Coronary artery (tissue), 2 donors: Measurements from ENCODE around the gene ZMAT2.
A peak's percentile ranks its signal among the peaks of the same experiment; 100 is the strongest.
"Not testable (repeated sequence)": the region's sequence is repeated elsewhere in the genome, so short reads cannot be mapped to it uniquely, and the experiment has no call there.

Source experiments
- DNase-seq: peaks from one replicate; pipeline ENCODE4 v3.0.0-alpha.2; 2017; ENCODE audit warnings: low spot score
- H3K27ac ChIP-seq, 2 donors: fragments of 200-600 bp; sonication (generic); one replicate each; pipeline ENCODE4 v1.5.1; 2016 to 2019
- H3K4me3 ChIP-seq: fragments of 200-600 bp; sonication (generic); 2 replicates; pipeline ENCODE4 v1.5.1; 2016; ENCODE audit warnings: mild to moderate bottlenecking, moderate library complexity
- TF ChIP-seq, protein P1 (sequence below): fragments of 200-600 bp; sonication (generic); IDR thresholded peaks from one replicate; pipeline ENCODE4 v1.5.1; 2019; ENCODE audit warnings: antibody characterized with exemption

Gene ZMAT2

DNA sequence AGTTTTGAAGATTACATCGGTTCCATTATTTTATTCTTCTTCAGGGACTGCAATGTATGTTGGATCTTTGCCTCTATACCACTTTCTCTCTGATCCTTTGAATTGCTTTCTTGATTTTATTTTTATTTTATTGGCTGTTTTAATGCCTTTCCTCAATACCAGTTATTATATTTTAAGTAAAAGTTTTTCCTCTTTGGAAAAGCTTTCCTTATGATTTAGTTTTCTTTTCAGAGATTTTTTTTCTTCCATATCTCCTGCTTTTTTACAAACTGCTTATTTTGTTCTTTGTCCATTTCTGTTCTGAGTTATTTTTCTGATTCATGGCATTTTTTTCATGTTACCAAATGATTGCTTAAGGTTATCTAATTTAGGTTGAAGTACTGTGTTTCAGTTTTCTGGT, 11.5 kb downstream of the ZMAT2 start:
- no peak overlapping the region for H3K27ac ChIP-seq
- no peak overlapping the region for H3K4me3 ChIP-seq

DNA sequence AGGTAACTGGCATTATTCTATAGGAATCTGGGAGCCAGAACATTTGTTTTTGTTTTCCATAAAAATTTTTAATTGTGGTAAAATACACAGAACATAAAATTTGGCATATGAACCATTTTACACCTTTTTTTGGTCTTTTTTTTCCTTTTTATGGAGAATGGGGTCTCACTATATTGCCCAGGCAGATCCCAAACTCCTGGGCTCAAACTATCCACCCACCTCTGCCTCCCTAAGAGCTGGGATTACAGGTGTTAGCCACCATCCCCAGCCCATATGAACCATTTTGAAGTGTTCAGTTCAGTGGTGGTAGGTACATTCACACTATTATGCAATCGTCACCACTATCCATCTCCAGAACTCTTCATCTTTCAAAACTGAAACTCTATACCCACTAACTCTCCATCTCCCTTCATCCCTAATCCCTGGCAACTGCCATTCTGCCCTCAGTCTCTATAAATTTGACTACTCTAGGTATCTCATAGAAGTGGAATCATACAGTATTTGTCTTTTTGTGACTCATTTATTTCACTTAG, 13.4 kb downstream of the ZMAT2 start:
- no peak overlapping the region for H3K27ac ChIP-seq
- no peak for DNase-seq
- TF ChIP-seq, protein P1, sequence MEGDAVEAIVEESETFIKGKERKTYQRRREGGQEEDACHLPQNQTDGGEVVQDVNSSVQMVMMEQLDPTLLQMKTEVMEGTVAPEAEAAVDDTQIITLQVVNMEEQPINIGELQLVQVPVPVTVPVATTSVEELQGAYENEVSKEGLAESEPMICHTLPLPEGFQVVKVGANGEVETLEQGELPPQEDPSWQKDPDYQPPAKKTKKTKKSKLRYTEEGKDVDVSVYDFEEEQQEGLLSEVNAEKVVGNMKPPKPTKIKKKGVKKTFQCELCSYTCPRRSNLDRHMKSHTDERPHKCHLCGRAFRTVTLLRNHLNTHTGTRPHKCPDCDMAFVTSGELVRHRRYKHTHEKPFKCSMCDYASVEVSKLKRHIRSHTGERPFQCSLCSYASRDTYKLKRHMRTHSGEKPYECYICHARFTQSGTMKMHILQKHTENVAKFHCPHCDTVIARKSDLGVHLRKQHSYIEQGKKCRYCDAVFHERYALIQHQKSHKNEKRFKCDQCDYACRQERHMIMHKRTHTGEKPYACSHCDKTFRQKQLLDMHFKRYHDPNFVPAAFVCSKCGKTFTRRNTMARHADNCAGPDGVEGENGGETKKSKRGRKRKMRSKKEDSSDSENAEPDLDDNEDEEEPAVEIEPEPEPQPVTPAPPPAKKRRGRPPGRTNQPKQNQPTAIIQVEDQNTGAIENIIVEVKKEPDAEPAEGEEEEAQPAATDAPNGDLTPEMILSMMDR, result no peak
- no peak overlapping the region for H3K4me3 ChIP-seq

More for the DNA sequence above, 11.5 kb downstream of the ZMAT2 start:
- DNase-seq, result no peak
- TF ChIP-seq, protein P1, result no peak

DNA sequence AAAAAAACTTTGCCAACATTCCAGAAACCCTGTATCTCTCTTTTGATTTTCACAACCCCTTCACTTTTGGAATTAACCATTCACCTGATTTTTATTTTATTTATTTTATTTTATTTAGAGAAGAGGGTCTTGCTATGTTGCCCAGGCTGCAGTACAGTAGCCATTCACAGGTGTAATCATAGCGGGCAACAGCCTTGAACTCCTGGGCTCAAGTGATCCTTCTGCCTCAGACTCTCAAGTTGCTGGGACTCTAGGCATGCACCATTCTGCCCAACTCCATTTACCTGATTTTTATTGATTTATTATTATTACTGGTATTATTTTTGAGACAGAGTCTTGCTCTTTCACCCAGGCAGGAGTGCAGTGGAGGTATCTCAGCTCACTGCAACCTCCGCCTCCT, 16.0 kb downstream of the ZMAT2 start:
- DNase-seq, H3K27ac ChIP-seq, H3K4me3 ChIP-seq: not testable (repeated sequence)

DNA sequence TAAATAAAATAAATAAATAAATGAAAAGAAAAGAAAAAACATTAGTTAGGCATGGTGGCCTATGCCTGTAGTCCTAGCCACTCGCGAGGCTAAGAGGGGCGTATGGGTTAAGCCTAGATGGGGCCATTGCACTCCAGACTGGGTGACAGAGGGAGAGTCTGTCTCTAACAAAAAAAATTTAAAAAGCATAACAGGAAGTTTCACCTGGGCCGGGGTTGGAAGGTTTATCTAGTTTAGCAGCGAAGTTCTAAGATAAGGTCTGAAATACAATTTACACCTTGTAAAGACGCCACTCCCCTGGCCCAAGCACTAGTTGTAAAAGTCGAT, 18.0 kb downstream of the ZMAT2 start:
- no peak overlapping the region for H3K4me3 ChIP-seq
- DNase-seq, result no peak
- TF ChIP-seq, protein P1, result no peak
- H3K27ac ChIP-seq, result peak overlapping the region in 1 of 2 donors; percentile 27

DNA sequence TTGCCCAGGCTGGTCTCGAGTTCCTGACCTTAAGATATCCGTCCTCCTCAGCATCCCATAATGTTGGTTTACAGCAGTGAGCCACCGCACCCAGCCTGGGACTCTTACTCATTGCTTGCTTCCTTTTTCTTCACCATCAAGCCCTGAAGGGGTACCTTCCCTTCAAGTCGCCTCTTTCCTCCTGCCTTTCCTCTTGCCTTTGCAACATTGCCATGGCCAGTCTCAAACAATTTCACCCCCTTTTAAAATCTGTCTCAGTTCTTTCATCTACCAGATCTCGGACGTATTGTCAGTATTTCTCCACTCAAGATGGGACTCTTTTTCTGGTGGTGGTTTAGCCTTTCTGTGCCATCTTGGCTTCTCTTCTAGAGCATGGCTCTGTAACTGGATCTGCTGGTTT, 20.5 kb downstream of the ZMAT2 start:
- not testable (repeated sequence) for DNase-seq, H3K27ac ChIP-seq, H3K4me3 ChIP-seq

DNA sequence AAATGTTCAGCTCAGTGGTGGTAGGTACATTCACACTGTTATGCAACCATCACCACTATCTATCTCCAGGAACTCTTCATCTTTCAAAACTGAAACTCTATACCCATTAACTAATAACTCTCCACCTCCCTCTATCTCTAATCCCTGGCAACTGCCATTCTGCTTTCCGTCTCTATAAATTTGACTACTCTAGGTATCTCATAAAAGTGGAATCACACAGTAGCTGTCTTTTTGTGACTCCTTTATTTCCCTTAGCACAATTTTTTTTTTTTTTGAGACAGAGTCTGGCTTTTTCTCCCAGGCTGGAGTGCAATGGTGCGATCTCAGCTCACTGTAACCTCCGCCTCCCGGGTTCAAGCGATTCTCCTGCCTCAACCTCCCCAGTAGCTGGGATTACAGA, 21.1 kb downstream of the ZMAT2 start:
- not testable (repeated sequence) for H3K27ac ChIP-seq, DNase-seq, H3K4me3 ChIP-seq

DNA sequence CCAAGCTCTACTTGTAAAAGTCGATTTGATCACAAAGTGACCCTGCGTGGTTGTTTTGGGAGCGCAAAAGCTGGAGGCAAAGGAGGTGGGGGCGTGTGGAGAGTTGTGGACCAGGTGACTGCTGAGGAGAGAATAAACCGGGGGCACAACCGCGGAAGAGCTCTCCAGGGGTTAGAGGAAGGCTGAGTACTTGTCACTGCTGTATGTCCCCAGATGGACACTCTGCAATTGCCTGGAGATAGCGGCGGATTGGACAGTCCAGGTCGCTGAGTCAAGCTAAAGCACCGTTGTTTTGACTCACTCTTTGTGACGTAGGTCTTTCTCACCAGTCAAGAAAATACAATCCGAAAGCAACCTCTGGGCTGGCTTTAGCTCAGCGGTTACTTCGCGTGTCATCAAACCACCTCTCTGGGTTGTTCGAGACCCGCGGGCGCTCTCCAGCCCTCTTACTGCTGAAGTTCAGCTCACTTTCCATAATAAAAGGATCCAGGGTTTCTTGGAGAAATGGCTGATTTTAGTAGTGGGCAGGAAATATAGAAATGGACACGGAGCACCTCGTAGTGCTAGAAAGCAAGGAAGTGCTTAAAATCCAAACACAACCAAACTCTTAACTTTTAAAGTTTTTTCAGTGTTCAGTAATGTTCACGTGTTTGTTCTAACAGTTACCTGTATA, 25.7 kb downstream of the ZMAT2 start:
- Histone ChIP-seq H3K4me3 (peak overlapping the region; percentile 39), H3K27ac (no peak overlapping the region)
- no peak for DNase-seq
- TF ChIP-seq, protein P1, result no peak

DNA sequence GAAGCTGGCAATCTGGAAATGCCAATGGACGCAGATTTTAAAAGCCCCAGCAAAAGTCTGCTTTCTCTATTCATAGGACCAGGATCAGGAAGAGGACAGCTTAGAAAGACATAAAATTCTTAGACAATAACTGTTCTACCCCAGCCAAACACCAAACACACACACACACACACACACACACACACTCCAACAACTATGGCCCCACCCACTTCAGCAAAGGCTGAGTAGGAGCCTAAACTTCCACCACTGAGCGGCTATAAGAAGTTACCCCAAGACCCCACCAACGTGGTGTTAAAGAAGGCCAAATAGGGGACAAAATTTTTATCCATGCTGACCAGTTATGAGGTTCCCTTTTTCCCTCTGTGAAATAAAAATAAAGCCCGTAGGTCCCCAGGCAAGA, 32.9 kb downstream of the ZMAT2 start:
- TF ChIP-seq, protein P1, result no peak
- Histone ChIP-seq H3K27ac (no peak overlapping the region), H3K4me3 (no peak overlapping the region)
- DNase-seq, result no peak

DNA sequence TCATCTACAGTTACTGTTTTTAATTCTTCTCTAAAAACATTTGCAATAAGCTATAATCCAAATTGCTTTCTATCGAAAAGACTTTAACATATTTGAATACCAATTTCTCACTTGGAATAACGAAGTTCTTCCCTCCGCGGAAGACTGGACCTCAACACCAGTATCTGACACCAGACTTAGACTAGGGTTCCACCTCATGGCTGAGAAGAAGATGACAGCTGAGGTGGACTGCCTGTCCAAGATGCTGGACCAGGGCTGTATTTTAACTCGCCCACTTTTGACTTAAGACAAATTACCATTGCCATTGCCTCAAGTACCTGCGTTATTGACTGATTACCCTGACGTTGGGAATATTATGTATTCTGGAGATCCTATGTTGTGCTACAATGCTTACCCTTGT, 34.1 kb downstream of the ZMAT2 start:
- no peak for DNase-seq
- TF ChIP-seq, protein P1, result no peak
- Histone ChIP-seq H3K27ac (no peak overlapping the region), H3K4me3 (no peak overlapping the region)
